Measurements from ENCODE around the gene DST.

DNA sequence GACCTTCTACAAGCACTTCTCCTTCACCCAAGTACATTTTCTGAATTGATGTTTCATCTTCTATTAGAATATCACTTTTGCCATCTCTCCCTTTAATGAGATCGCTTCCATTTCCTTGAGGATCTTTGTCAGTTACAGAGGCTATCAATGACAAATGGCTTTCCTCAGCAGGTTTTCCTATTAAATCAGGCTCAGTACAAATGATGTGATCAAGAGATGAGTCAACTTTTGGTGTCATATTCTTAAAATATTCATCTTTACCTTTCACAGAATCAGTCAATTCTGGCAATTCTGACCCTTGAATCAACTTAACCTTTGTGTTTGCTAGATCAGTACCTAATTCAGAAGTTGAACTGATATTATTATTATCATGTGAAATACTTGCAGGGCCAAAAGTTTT, 37.3 kb downstream of the DST start:
- TF ChIP-seq SP1 (IDR thresholded peaks at IDR 0.05; ENCODE audit: low read depth, low read length) (no peak), POLR2A (IDR thresholded peaks at IDR 0.05; ENCODE audit: control extremely low read depth in 1 of 2, low read depth in 2 of 2, low read length in 2 of 2) (no peak), EZH2 (IDR thresholded peaks at IDR 0.05; ENCODE audit: low read depth, low read length, severe bottlenecking) (no peak)
- TF ChIP-seq, protein P1, sequence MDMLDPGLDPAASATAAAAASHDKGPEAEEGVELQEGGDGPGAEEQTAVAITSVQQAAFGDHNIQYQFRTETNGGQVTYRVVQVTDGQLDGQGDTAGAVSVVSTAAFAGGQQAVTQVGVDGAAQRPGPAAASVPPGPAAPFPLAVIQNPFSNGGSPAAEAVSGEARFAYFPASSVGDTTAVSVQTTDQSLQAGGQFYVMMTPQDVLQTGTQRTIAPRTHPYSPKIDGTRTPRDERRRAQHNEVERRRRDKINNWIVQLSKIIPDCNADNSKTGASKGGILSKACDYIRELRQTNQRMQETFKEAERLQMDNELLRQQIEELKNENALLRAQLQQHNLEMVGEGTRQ (IDR thresholded peaks at IDR 0.05; ENCODE audit: low read length): no peak
- TF ChIP-seq, protein P2, sequence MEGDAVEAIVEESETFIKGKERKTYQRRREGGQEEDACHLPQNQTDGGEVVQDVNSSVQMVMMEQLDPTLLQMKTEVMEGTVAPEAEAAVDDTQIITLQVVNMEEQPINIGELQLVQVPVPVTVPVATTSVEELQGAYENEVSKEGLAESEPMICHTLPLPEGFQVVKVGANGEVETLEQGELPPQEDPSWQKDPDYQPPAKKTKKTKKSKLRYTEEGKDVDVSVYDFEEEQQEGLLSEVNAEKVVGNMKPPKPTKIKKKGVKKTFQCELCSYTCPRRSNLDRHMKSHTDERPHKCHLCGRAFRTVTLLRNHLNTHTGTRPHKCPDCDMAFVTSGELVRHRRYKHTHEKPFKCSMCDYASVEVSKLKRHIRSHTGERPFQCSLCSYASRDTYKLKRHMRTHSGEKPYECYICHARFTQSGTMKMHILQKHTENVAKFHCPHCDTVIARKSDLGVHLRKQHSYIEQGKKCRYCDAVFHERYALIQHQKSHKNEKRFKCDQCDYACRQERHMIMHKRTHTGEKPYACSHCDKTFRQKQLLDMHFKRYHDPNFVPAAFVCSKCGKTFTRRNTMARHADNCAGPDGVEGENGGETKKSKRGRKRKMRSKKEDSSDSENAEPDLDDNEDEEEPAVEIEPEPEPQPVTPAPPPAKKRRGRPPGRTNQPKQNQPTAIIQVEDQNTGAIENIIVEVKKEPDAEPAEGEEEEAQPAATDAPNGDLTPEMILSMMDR (IDR thresholded peaks at IDR 0.05; ENCODE audit: control extremely low read depth in 1 of 3, insufficient read depth in 1 of 3, low read depth in 1 of 3, low read length in 3 of 3): no peak
